Endodermal cell (in vitro differentiated cells): Measurements from ENCODE around the gene PLEKHA5. TPM values are rescaled to one million over a fixed set of nuclear protein-coding genes. Genes with fewer than 3 reads are reported as not detected.

ENCODE experiments used
- DNase-seq: peaks from one replicate; pipeline ENCODE4 v3.0.0-alpha.2; 2017
- H3K27ac ChIP-seq: 2 replicates; pipeline ENCODE4 v1.5.1; 2013; ENCODE audit warnings: mild to moderate bottlenecking, low read depth, low read length, moderate library complexity
- H3K27me3 ChIP-seq: 2 replicates; pipeline ENCODE4 v1.6.1; 2013; ENCODE audit warnings: mild to moderate bottlenecking, low read length, moderate library complexity; ENCODE audit not compliant: insufficient read depth, control insufficient read depth, poor library complexity, severe bottlenecking
- H3K36me3 ChIP-seq: 2 replicates; pipeline ENCODE4 v1.7.0; 2013; ENCODE audit warnings: mild to moderate bottlenecking, low read length, moderate library complexity; ENCODE audit not compliant: control insufficient read depth, insufficient read depth
- H3K4me1 ChIP-seq: one replicate; pipeline ENCODE4 v1.7.0; 2013; ENCODE audit warnings: low read length; ENCODE audit not compliant: control insufficient read depth, insufficient read depth
- H3K4me3 ChIP-seq: 2 replicates; pipeline ENCODE4 v1.5.1; 2013; ENCODE audit warnings: mild to moderate bottlenecking, low read length, moderate library complexity
- H3K9ac ChIP-seq: 2 replicates; pipeline ENCODE4 v1.6.1; 2013; ENCODE audit warnings: mild to moderate bottlenecking, low read length, moderate library complexity; ENCODE audit not compliant: poor library complexity, severe bottlenecking; ENCODE audit errors: extremely low read depth
- H3K9me3 ChIP-seq: 2 replicates; pipeline ENCODE4 v1.6.1; 2013; ENCODE audit warnings: mild to moderate bottlenecking, low read length, moderate library complexity; ENCODE audit not compliant: control insufficient read depth
- H3K27ac Mint-ChIP-seq: 2 replicates; pipeline ENCODE4 v1.8.0; 2020; ENCODE audit warnings: mixed read lengths
- H3K27me3 Mint-ChIP-seq: 2 replicates; pipeline ENCODE4 v1.8.0; 2021; ENCODE audit warnings: mild to moderate bottlenecking, mixed read lengths; ENCODE audit not compliant: insufficient read depth
- H3K36me3 Mint-ChIP-seq: 2 replicates; pipeline ENCODE4 v1.8.0; 2020; ENCODE audit warnings: low read depth, mixed read lengths
- H3K4me1 Mint-ChIP-seq: 2 replicates; pipeline ENCODE4 v1.8.0; 2020; ENCODE audit warnings: mixed read lengths
- H3K4me3 Mint-ChIP-seq: 2 replicates; pipeline ENCODE4 v1.8.0; 2020; ENCODE audit warnings: mild to moderate bottlenecking, moderate library complexity, mixed read lengths
- H3K9me3 Mint-ChIP-seq: 2 replicates; pipeline ENCODE4 v1.8.0; 2020; ENCODE audit warnings: mild to moderate bottlenecking, mixed read lengths
- CTCF ChIP-seq: fragments of 200-600 bp; sonication (generic); conservative IDR thresholded peaks from 2 replicates; pipeline ENCODE4 v1.5.0; 2021; ENCODE audit warnings: antibody characterized with exemption, mild to moderate bottlenecking
- WGBS, 2 experiments: methylation state at CpG; one replicate each; pipeline versions ENCODE4 v1.1.5 to v1.1.7; 2013; ENCODE audit warnings: missing lambda C conversion rate in 2 of 2, mixed read lengths in 1 of 2; ENCODE audit not compliant: insufficient coverage in 1 of 2, insufficient read length in 1 of 2; 5-methylcytosine and 5-hydroxymethylcytosine counted together
- total RNA-seq, 2 donors: library from RNA; stranded (reverse); fragmentation: NEBNext Ultra II Directional in 1 of 2; extraction: Animal tissue kit (Norgen Biotek cat#: 25700) in 1 of 2; gene quantifications; 2 replicates in 1 of 2; 3 replicates in 1 of 2; pipeline ENCODE4 v1.2.1, GENCODE V29; 2021

The PLEKHA5 gene
- total RNA-seq, 2 donors from 2014 or later = 48.5 to 139 TPM

DNA sequence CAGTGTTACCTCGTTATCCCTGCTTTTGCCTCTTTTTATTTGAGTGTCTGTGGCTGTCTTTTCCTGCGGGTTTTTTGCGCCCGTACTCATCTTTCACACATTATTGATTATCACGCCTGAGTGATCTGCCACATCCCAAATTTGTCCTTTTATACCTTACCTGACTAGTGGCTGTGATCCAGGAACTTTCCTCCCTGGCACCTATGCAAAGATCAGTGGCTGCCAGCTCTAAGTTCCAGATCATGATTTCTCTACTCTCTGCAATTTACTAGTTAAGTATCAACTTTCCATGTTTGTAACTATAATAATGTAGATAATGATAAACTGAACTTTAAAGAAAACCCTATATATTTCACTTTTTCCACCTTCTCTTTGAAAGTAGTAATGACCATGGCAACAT, 36.9 kb downstream of the PLEKHA5 start:
- Histone ChIP-seq H3K9me3 (no peaks in the 10 kb centered on the region), H3K4me1 (peaks cover 7% of the 10 kb centered on the region), H3K27me3 (no peaks in the 10 kb centered on the region), H3K4me3 (no peak overlapping the region), H3K9ac (no peak overlapping the region), H3K27ac (no peak overlapping the region), H3K36me3 (no peaks in the 10 kb centered on the region)
- Mint-ChIP-seq H3K27ac (no peak overlapping the region), H3K4me3 (no peak overlapping the region), H3K36me3 (peaks cover 10% of the 10 kb centered on the region), H3K4me1 (peaks cover 49% of the 10 kb centered on the region), H3K27me3 (no peaks in the 10 kb centered on the region), H3K9me3 (no peaks in the 10 kb centered on the region)
- 82 to 85% methylated on average over 2 to 5 of the region's 5 CpGs for WGBS, 2 experiments
- no peak for DNase-seq
- TF ChIP-seq CTCF = no peak

- Histone ChIP-seq H3K4me1 (peaks cover 7% of the 10 kb centered on the region), H3K9me3 (no peaks in the 10 kb centered on the region), H3K4me3 (no peak overlapping the region), H3K9ac (no peak overlapping the region), H3K36me3 (peaks cover 2% of the 10 kb centered on the region), H3K27me3 (no peaks in the 10 kb centered on the region), H3K27ac (no peak overlapping the region)
- Mint-ChIP-seq H3K27ac (no peak overlapping the region), H3K9me3 (no peaks in the 10 kb centered on the region), H3K27me3 (no peaks in the 10 kb centered on the region), H3K4me1 (peaks cover 47% of the 10 kb centered on the region), H3K4me3 (no peak overlapping the region), H3K36me3 (peaks cover 10% of the 10 kb centered on the region)
- 16% methylated on average over 2 of the region's 2 CpGs; no CpG with 5 or more reads in 1 of the 2 experiments for WGBS, 2 experiments
- DNase-seq = no peak
- TF ChIP-seq CTCF = no peak
Measured at GRCh38 chr12:19166956-19167355, 37.4 kb downstream of the PLEKHA5 start.

- Mint-ChIP-seq H3K9me3 (no peaks in the 10 kb centered on the region), H3K27ac (no peak overlapping the region), H3K4me3 (no peak overlapping the region), H3K36me3 (peaks cover 14% of the 10 kb centered on the region), H3K4me1 (peaks cover 47% of the 10 kb centered on the region), H3K27me3 (no peaks in the 10 kb centered on the region)
- peaks cover 7% of the 10 kb centered on the region for H3K4me1 ChIP-seq
- no peaks in the 10 kb centered on the region for H3K27me3 ChIP-seq
- TF ChIP-seq CTCF = no peak
- DNase-seq = no peak
- H3K9ac ChIP-seq = no peak overlapping the region
- WGBS, 2 experiments = 100% methylated on average over 1 of the region's 1 CpG; no CpG with 5 or more reads in 1 of the 2 experiments
- H3K27ac ChIP-seq = no peak overlapping the region
- H3K9me3 ChIP-seq = no peaks in the 10 kb centered on the region
- H3K4me3 ChIP-seq = no peak overlapping the region
- H3K36me3 ChIP-seq = peaks cover 8% of the 10 kb centered on the region
Measured at GRCh38 chr12:19167708-19168107, 38.2 kb downstream of the PLEKHA5 start.
